HEK293 (cell line): Measurements from ENCODE around the gene MDN1.
"Not testable (repeated sequence)": the region's sequence is repeated elsewhere in the genome, so short reads cannot be mapped to it uniquely, and the experiment has no call there.

ENCODE experiments used
- CTCF ChIA-PET: fragments of 350-600 bp; formaldehyde crosslinking; extraction: SDS; loops from one replicate; lab custom pipeline; 2021; ENCODE audit warnings: antibody characterized with exemption; lab: Yijun Ruan, JAX
- POLR2A ChIA-PET: fragments of 300-600 bp; formaldehyde crosslinking; extraction: SDS; loops from one replicate; lab custom pipeline; 2020; ENCODE audit warnings: antibody characterized with exemption, inconsistent platforms; lab: Yijun Ruan, JAX
- H3K27ac ChIP-seq: fragments of 200-500 bp; sonication (Bioruptor generic); 2 replicates; pipeline ENCODE4 v1.5.1; 2014; ENCODE audit warnings: low read depth, low read length, control low read depth, inconsistent platforms; ENCODE audit errors: extremely low read depth
- H3K36me3 ChIP-seq, 2 experiments: fragments of 200-500 bp in 1 of 2; sonication (Bioruptor generic) in 1 of 2; 1 replicate in 1 of 2; 2 replicates in 1 of 2; pipeline ENCODE4 v1.5.1; 2014 to 2017; ENCODE audit warnings: inconsistent platforms in 2 of 2, low read length in 2 of 2; ENCODE audit not compliant: control insufficient read depth in 2 of 2, insufficient read depth in 1 of 2
- H3K4me1 ChIP-seq: fragments of 200-500 bp; sonication (Bioruptor generic); 2 replicates; pipeline ENCODE4 v1.5.1; 2014; ENCODE audit warnings: mild to moderate bottlenecking, low read length, inconsistent platforms; ENCODE audit not compliant: control insufficient read depth, insufficient read depth
- H3K4me3 ChIP-seq: 2 replicates; pipeline ENCODE4 v1.5.1; 2011; ENCODE audit warnings: low read depth, mild to moderate bottlenecking, control low read depth, low read length, moderate library complexity
- H3K9me3 ChIP-seq: fragments of 200-500 bp; sonication (Bioruptor generic); 2 replicates; pipeline ENCODE4 v1.5.1; 2014; ENCODE audit warnings: low read depth, low read length, inconsistent platforms; ENCODE audit not compliant: control insufficient read depth, insufficient read depth
- OVOL3 ChIP-seq: fragments of 450-650 bp; formaldehyde crosslinking; IDR thresholded peaks from 2 replicates; pipeline ENCODE4 v1.5.1; 2016; ENCODE audit warnings: missing biosample characterization, missing genetic modification characterization
- SALL2 ChIP-seq: fragments of 450-650 bp; formaldehyde crosslinking; IDR thresholded peaks from 2 replicates; pipeline ENCODE4 v1.5.0; 2017; ENCODE audit warnings: missing biosample characterization, mild to moderate bottlenecking, missing genetic modification characterization, borderline replicate concordance
- TRIM28 ChIP-seq: IDR thresholded peaks from 2 replicates; pipeline ENCODE4 v1.6.1; 2011; ENCODE audit warnings: low read length, control low read depth, borderline replicate concordance
- ZNF10 ChIP-seq: fragments of 450-650 bp; formaldehyde crosslinking; IDR thresholded peaks from 2 replicates; pipeline ENCODE4 v1.5.1; 2017; ENCODE audit warnings: missing biosample characterization, missing genetic modification characterization
- ZNF174 ChIP-seq: fragments of 450-650 bp; formaldehyde crosslinking; IDR thresholded peaks from 2 replicates; pipeline ENCODE4 v1.5.0; 2017; ENCODE audit warnings: missing biosample characterization, mild to moderate bottlenecking, missing genetic modification characterization
- ZNF184 ChIP-seq: fragments of 450-650 bp; IDR thresholded peaks from 2 replicates; pipeline ENCODE4 v1.5.1; 2018; ENCODE audit warnings: missing biosample characterization, mild to moderate bottlenecking, missing genetic modification characterization
- ZNF211 ChIP-seq: fragments of 450-650 bp; formaldehyde crosslinking; IDR thresholded peaks from 2 replicates; pipeline ENCODE4 v1.5.1; 2016; ENCODE audit warnings: low read depth, missing biosample characterization, missing genetic modification characterization
- ZNF292 ChIP-seq: fragments of 450-650 bp; formaldehyde crosslinking; IDR thresholded peaks from 2 replicates; pipeline ENCODE4 v1.5.1; 2016; ENCODE audit warnings: low read depth, missing biosample characterization, missing genetic modification characterization, borderline replicate concordance
- ZNF341 ChIP-seq: fragments of 450-650 bp; formaldehyde crosslinking; IDR thresholded peaks from 2 replicates; pipeline ENCODE4; 2016; ENCODE audit warnings: low read depth, missing biosample characterization, missing genetic modification characterization
- ZNF529 ChIP-seq: fragments of 450-650 bp; formaldehyde crosslinking; IDR thresholded peaks from 2 replicates; pipeline ENCODE4 v1.5.1; 2017; ENCODE audit warnings: missing genetic modification characterization, missing biosample characterization; ENCODE audit not compliant: insufficient replicate concordance
- ZNF664 ChIP-seq: fragments of 450-650 bp; formaldehyde crosslinking; IDR thresholded peaks from 2 replicates; pipeline ENCODE4 v1.5.1; 2016; ENCODE audit warnings: missing biosample characterization, missing genetic modification characterization
- ZNF747 ChIP-seq: fragments of 450-650 bp; formaldehyde crosslinking; IDR thresholded peaks from 2 replicates; pipeline ENCODE4 v1.5.1; 2016; ENCODE audit warnings: missing biosample characterization, missing genetic modification characterization
- ZNF837 ChIP-seq: fragments of 450-650 bp; formaldehyde crosslinking; IDR thresholded peaks from 2 replicates; pipeline ENCODE4 v1.5.1; 2016; ENCODE audit warnings: missing biosample characterization, missing genetic modification characterization
- ZSCAN23 ChIP-seq: fragments of 450-650 bp; formaldehyde crosslinking; IDR thresholded peaks from 2 replicates; pipeline ENCODE4 v1.5.1; 2016; ENCODE audit warnings: missing biosample characterization, missing genetic modification characterization
- TF ChIP-seq, protein P1 (sequence below): fragments of 450-650 bp; formaldehyde crosslinking; IDR thresholded peaks from 2 replicates; pipeline ENCODE4 v1.5.1; 2016; ENCODE audit warnings: missing biosample characterization, missing genetic modification characterization
- TF ChIP-seq, protein P2 (sequence below): fragments of 450-650 bp; formaldehyde crosslinking; IDR thresholded peaks from 2 replicates; pipeline ENCODE4 v1.5.1; 2017; ENCODE audit warnings: missing biosample characterization, missing genetic modification characterization
- TF ChIP-seq, protein P3 (sequence below): fragments of 450-650 bp; formaldehyde crosslinking; IDR thresholded peaks from 2 replicates; pipeline ENCODE4 v1.5.1; 2016; ENCODE audit warnings: missing biosample characterization, missing genetic modification characterization, borderline replicate concordance
- TF ChIP-seq, protein P4 (sequence below): fragments of 450-650 bp; formaldehyde crosslinking; IDR thresholded peaks from 2 replicates; pipeline ENCODE4 v1.5.1; 2016; ENCODE audit warnings: missing biosample characterization, missing genetic modification characterization
- TF ChIP-seq, protein P5 (sequence below): fragments of 450-650 bp; formaldehyde crosslinking; conservative IDR thresholded peaks from 2 replicates; pipeline ENCODE4 v1.5.1; 2016; ENCODE audit warnings: low read depth, missing biosample characterization, missing genetic modification characterization
- TF ChIP-seq, protein P6 (sequence below): fragments of 450-650 bp; formaldehyde crosslinking; IDR thresholded peaks from 2 replicates; pipeline ENCODE4 v1.5.1; 2016; ENCODE audit warnings: missing biosample characterization, missing genetic modification characterization

The MDN1 gene

DNA sequence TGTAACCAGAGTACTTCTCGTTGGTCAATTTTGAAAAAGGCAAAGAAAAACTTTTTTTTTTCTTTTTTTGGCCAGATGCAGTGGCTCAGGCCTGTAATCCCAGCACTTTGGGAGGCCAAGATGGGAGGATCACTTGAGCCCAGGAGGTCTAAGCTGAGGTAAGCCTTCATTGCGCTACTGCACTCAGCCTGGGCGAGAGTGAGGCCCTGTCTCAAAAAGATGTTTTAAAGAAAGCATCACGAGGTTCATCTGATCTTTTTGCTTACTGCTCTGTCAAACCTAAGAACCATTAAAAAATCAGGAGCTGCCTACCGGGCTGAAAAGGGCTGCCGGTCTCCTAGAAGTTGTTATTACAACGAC, 181.7 kb downstream of the MDN1 start (continued):
- TF ChIP-seq, protein P1, sequence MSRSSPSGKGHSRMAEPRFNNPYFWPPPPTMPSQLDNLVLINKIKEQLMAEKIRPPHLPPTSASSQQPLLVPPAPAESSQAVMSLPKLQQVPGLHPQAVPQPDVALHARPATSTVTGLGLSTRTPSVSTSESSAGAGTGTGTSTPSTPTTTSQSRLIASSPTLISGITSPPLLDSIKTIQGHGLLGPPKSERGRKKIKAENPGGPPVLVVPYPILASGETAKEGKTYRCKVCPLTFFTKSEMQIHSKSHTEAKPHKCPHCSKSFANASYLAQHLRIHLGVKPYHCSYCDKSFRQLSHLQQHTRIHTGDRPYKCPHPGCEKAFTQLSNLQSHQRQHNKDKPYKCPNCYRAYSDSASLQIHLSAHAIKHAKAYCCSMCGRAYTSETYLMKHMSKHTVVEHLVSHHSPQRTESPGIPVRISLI (tag by site-specific recombination) = 0 out of 2 replicates have a peak, but pooled peaks have one; percentile 43

DNA sequence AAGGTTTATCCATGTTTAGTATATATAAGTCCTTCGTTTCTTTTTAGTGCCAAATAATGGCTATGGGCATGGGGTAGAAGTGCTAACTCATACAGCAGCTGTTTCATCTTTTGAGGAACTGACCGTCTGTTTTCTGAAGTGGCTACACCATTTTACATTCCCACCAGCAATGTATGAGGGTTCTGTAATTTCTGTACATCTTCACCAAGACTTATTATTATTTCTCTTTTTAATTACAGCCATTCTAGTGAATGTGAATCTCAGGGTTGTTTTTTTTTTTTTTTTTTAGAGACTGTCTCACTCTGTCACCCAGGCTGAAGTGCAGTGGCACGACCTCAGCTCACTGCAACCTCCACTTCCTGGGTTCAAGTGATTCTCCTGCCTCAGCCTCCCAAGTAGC, 183.2 kb downstream of the MDN1 start:
- peak; percentile 97 for TF ChIP-seq ZNF184 (tag by site-specific recombination)
- H3K9me3 ChIP-seq, POLR2A ChIA-PET, H3K4me1 ChIP-seq, H3K4me3 ChIP-seq, H3K27ac ChIP-seq: not testable (repeated sequence)
- CTCF ChIA-PET = interaction anchor here (0.6 to 3.9 kb wide), 3 partner anchors 156 to 265 kb away, joined by 3 to 18 read pairs (median 5); partner anchors contain the start of gene ANKRD6
- peaks cover 11 to 44% of the 10 kb centered on the region in 2 experiments; a peak in 2 of 3 replicates for H3K36me3 ChIP-seq

DNA sequence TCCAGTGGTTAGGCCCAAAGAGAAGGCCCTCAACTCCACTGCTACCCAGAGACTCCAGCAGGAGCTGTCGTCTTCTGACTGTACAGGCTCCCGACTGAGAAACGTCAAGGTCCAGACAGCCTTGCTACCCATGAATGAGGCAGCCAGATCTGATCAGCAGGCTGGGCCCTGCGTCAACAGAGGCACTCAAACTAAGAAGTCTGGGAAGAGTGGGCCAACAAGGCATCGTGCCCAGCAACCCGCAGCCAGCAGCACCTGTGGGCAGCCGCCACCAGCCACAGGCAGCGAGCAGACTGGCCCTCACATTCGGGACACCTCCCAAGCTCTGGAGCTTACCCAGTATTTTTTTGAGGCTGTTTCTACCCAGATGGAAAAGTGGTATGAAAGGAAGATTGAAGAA, 189.1 kb downstream of the MDN1 start:
- POLR2A ChIA-PET = no interaction called here
- Histone ChIP-seq H3K27ac (no peak overlapping the region), H3K9me3 (no peaks in the 10 kb centered on the region), H3K36me3 (peaks cover 10 to 74% of the 10 kb centered on the region in 2 experiments), H3K4me3 (no peak overlapping the region), H3K4me1 (no peaks in the 10 kb centered on the region)
- TF ChIP-seq TRIM28 = no peak
- TF ChIP-seq ZNF10 (tag by site-specific recombination) = no peak
- no peak for TF ChIP-seq ZNF292 (tag by site-specific recombination)
- TF ChIP-seq ZNF837 = no peak
- no peak for TF ChIP-seq ZNF664 (tag by site-specific recombination)
- TF ChIP-seq ZNF174 = no peak
- no peak for TF ChIP-seq OVOL3 (tag by site-specific recombination)
- TF ChIP-seq, protein P2, sequence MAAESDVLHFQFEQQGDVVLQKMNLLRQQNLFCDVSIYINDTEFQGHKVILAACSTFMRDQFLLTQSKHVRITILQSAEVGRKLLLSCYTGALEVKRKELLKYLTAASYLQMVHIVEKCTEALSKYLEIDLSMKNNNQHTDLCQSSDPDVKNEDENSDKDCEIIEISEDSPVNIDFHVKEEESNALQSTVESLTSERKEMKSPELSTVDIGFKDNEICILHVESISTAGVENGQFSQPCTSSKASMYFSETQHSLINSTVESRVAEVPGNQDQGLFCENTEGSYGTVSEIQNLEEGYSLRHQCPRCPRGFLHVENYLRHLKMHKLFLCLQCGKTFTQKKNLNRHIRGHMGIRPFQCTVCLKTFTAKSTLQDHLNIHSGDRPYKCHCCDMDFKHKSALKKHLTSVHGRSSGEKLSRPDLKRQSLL (tag by site-specific recombination) = no peak
- TF ChIP-seq ZNF341 (tag by site-specific recombination) = no peak
- TF ChIP-seq, protein P3, sequence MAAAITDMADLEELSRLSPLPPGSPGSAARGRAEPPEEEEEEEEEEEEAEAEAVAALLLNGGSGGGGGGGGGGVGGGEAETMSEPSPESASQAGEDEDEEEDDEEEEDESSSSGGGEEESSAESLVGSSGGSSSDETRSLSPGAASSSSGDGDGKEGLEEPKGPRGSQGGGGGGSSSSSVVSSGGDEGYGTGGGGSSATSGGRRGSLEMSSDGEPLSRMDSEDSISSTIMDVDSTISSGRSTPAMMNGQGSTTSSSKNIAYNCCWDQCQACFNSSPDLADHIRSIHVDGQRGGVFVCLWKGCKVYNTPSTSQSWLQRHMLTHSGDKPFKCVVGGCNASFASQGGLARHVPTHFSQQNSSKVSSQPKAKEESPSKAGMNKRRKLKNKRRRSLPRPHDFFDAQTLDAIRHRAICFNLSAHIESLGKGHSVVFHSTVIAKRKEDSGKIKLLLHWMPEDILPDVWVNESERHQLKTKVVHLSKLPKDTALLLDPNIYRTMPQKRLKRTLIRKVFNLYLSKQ (tag by site-specific recombination) = no peak
- no peak for TF ChIP-seq SALL2 (tag by site-specific recombination)
- TF ChIP-seq, protein P4, sequence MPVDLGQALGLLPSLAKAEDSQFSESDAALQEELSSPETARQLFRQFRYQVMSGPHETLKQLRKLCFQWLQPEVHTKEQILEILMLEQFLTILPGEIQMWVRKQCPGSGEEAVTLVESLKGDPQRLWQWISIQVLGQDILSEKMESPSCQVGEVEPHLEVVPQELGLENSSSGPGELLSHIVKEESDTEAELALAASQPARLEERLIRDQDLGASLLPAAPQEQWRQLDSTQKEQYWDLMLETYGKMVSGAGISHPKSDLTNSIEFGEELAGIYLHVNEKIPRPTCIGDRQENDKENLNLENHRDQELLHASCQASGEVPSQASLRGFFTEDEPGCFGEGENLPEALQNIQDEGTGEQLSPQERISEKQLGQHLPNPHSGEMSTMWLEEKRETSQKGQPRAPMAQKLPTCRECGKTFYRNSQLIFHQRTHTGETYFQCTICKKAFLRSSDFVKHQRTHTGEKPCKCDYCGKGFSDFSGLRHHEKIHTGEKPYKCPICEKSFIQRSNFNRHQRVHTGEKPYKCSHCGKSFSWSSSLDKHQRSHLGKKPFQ (tag by site-specific recombination) = no peak
- TF ChIP-seq ZNF211 (tag by site-specific recombination) = no peak
- TF ChIP-seq ZNF747 (tag by site-specific recombination) = no peak
- TF ChIP-seq, protein P5, sequence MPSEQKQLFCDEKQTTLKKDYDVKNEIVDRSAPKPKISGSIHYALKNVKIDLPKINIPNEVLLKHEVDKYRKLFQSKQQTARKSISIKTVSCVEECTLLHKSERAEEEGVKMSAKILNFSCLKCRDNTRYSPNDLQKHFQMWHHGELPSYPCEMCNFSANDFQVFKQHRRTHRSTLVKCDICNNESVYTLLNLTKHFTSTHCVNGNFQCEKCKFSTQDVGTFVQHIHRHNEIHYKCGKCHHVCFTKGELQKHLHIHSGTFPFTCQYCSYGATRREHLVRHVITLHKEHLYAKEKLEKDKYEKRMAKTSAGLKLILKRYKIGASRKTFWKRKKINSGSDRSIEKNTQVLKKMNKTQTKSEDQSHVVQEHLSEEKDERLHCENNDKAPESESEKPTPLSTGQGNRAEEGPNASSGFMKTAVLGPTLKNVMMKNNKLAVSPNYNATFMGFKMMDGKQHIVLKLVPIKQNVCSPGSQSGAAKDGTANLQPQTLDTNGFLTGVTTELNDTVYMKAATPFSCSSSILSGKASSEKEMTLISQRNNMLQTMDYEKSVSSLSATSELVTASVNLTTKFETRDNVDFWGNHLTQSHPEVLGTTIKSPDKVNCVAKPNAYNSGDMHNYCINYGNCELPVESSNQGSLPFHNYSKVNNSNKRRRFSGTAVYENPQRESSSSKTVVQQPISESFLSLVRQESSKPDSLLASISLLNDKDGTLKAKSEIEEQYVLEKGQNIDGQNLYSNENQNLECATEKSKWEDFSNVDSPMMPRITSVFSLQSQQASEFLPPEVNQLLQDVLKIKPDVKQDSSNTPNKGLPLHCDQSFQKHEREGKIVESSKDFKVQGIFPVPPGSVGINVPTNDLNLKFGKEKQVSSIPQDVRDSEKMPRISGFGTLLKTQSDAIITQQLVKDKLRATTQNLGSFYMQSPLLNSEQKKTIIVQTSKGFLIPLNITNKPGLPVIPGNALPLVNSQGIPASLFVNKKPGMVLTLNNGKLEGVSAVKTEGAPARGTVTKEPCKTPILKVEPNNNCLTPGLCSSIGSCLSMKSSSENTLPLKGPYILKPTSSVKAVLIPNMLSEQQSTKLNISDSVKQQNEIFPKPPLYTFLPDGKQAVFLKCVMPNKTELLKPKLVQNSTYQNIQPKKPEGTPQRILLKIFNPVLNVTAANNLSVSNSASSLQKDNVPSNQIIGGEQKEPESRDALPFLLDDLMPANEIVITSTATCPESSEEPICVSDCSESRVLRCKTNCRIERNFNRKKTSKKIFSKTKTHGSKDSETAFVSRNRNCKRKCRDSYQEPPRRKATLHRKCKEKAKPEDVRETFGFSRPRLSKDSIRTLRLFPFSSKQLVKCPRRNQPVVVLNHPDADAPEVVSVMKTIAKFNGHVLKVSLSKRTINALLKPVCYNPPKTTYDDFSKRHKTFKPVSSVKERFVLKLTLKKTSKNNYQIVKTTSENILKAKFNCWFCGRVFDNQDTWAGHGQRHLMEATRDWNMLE = no peak
- no peak for TF ChIP-seq ZSCAN23
- TF ChIP-seq, protein P6, sequence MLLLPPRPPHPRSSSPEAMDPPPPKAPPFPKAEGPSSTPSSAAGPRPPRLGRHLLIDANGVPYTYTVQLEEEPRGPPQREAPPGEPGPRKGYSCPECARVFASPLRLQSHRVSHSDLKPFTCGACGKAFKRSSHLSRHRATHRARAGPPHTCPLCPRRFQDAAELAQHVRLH (tag by site-specific recombination) = no peak
- no peak for TF ChIP-seq ZNF529 (tag by site-specific recombination)
- CTCF ChIA-PET = interaction anchor here (2.2 kb wide), 1 partner anchor 20 kb away, joined by 8 read pairs; no protein-coding TSS in a partner anchor
